HL-60/S4 (cell line): ENCODE results near the gene ZNRD2.

Experiments
- in situ Hi-C: fragments of 300-500 bp; cut with MboI; formaldehyde crosslinking; loops from 2 replicates; pipeline ENCODE4 v1.14.3; 2022; ENCODE audit warnings: low sequenced_read_pairs

ZNRD2 gene

GRCh38 chr11:65621460-65621859 lies 51.2 kb downstream of the ZNRD2 start:
- in situ Hi-C loops: no loop called here
